ENCODE measurements around the gene A1BG.

The A1BG gene, protein sequence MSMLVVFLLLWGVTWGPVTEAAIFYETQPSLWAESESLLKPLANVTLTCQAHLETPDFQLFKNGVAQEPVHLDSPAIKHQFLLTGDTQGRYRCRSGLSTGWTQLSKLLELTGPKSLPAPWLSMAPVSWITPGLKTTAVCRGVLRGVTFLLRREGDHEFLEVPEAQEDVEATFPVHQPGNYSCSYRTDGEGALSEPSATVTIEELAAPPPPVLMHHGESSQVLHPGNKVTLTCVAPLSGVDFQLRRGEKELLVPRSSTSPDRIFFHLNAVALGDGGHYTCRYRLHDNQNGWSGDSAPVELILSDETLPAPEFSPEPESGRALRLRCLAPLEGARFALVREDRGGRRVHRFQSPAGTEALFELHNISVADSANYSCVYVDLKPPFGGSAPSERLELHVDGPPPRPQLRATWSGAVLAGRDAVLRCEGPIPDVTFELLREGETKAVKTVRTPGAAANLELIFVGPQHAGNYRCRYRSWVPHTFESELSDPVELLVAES

DNA sequence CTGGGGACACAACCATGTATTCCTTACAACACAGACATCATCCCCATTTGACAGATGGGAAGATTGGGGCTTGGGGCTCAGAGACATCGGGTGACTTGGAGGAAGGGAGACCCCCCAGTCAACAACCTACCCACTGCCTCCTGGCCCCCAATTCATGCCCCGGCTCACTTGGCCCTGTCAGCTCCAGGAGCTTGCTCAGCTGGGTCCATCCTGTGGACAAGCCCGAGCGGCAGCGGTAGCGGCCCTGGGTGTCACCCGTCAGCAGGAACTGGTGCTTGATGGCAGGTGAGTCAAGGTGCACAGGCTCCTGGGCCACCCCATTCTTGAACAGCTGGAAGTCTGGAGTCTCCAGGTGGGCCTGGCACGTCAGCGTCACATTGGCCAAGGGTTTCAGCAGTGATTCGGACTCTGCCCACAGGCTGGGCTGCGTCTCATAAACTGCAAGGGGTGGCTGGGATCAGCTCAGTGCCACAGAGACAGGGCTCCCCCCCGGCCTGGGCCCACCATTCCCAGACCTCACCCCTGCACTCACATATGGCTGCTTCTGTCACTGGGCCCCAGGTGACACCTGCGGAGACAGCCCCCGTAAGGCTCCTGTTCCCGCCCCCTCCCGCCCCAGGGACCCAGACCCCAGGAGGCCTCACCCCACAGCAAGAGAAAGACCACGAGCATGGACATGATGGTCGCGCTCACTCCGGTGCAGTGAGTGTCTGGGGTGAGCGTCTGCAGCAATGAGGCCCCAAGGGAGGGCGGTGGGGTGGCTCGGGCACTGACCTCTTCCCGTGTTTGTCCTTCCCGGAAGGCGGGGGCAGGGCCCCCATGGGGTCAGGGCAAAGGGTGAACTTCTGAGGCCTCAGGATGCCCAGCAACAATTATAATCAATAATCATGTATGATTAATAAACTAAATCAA, at the start of gene A1BG:
TSS of gene A1BG (minus strand) at position 733 of the 912 bp plus-strand sequence. CDS start at position 678, 55 bp downstream.
- no peak for DNase-seq (ENCODE audit: low read depth in 2 of 2)

DNA sequence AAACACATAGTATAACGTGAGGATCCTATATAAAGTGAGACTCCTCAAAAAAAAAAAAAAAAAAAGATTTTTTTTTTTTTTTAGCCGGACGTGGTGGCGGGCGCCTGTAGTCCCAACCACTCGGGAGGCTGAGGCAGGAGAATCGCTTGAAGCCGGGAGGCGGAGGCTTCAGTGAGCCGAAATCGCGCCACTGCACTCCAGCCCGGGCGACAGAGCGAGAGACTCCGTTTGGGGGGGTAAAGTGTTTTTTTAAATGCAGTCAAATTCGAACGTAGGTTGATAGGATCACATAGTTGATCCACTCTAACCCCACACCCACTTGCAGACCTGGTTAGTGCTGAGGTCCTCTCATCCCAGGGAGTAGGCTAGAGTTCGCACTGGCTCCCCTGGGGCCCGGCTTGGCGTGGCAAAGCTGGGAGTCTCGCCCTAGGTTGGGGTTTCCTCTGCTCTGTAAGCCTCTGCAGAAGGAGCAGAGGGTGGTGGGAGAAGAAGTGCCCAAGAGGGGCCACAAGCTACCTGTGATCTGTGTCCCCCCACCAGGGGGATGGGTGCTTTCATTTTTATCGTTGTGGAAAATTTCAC, 48.6 kb upstream of the A1BG start:
- DNase-seq (ENCODE audit: low read depth in 2 of 2), result no peak

DNA sequence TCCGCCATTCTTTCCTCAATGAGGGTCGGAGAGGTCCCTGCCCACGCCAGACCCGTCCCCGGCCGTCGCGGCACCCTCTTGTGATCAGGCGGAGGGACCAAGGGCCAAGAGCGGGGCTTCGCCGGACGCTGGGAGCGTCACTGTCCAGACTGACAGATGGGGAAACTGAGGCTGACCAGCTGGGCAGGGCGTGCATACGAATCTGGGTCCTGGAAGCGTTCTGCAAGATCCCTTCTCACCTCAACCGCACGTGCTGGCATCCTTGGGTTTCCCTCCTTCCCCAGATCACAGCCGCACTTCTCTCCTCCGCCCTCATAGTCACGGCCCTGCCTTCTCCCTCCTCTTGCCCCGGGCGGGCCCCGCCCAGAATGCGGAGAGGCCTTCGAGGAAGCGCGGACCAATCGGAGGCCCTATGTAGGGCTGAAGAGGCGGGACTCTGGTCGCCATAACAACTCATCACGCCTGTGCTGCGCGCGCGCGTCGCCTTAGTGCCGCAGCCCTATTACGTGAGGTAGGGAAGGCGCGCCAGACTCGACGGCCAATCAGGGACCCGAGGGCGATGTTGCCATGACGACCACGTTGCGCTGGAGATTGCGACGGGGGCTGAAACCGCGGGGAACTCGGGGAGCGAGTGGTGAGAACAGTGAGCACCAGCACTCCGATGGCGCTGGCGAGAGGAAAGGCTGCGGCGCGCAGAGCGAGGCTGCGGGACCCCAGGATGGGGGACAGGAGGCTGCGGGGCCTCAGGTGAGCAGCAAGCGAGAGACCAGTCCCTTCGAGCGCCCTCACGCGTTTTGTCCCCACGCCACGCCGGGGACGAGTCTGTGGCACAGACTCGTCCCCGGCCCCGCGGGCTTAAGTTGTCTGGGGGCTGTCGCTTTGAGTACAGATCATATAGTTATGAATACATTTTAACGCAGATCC, 47.9 kb upstream of the A1BG start:
- DNase-seq (ENCODE audit: low read depth in 2 of 2), result peak; percentile 98

DNA sequence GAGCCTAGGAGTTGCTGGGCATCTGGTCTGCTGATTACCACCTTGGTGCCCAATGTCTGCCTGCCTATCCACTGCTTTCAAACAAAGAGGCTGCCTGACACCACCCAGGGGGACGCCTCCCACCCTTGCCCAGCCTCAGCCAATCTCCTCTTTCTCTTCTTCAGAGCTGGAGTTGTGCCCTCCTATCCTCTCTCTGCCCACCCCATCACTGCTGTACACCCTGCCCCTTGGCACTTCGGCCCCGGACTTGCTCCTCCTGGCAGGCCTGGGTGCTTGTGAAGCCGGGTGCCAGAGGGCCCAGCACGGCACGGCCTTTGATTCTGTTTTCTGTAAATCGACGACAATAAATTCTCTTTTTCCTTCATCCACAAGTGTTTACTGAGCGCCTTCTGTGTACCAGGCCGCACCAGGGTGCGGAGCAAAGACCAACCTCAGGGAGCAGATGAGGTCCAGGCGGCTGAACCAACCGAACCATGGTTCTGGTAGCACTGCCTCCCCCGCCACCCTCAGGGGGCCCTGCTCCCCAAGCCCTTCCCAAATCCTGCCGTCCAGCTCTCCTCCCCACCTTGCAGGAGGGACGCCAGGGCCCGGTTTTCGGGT, 47.1 kb upstream of the A1BG start:
- DNase-seq (ENCODE audit: low read depth in 2 of 2), result no peak

DNA sequence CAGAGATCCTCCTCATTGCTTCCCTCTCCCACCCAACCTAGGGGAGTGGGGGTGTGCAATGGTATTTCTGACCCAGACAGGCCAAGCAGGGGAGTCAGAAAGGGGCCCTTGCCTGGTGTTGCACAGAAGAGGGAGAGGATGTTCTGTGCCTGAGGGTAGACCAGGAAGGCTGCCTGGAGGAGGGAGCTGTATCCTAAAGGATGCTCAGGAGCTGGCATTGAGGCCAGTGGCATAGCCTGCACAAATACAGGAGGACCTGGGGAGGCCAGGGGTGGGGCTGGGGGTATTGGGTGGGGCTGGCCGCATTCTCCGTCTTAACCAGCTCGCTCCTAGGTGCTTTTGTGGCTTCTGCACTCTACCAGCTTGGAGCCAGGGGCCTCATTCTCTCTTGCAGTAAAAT, 46.6 kb upstream of the A1BG start:
- DNase-seq (ENCODE audit: low read depth in 2 of 2), result no peak

DNA sequence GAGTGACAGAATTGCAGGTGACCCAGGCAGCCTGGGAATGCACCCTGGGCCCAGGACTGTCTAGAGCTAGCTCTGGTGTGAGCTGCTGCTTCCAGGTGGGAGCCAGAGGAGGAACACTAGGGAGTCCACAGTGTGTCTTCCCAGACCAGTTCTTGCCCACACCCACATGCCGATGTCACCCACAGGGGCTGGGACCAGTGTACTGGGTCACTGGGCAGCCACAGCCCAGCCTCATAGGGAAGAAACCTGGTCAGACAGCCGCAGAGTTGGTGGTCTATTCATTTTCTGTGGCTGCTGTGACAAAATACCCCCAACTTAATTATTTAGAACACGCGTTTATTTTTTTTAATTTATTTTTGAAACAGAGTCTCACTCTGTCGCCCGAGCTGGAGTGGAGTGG, 45.3 kb upstream of the A1BG start:
- no peak for DNase-seq (ENCODE audit: low read depth in 2 of 2)

DNA sequence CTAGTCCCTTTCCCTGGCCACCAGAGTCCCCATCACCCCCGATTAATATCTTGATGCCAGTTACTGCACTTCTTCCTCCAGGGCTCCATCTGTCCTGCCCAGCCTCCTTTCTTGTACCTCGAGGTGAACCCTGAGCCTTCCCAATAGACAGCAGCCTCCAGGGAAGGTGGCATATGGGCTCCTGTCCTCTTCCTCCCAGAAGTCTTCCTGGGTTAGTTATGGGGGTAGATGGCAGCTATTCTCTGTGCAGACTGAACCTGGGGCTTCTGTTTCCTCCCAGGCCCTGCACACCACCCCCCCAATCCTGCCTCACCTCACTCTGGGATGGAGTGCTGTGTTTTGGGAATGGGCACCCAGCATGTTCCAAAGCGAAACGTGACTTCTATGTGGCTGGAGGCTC, 44.8 kb upstream of the A1BG start:
- no peak for DNase-seq (ENCODE audit: low read depth in 2 of 2)

DNA sequence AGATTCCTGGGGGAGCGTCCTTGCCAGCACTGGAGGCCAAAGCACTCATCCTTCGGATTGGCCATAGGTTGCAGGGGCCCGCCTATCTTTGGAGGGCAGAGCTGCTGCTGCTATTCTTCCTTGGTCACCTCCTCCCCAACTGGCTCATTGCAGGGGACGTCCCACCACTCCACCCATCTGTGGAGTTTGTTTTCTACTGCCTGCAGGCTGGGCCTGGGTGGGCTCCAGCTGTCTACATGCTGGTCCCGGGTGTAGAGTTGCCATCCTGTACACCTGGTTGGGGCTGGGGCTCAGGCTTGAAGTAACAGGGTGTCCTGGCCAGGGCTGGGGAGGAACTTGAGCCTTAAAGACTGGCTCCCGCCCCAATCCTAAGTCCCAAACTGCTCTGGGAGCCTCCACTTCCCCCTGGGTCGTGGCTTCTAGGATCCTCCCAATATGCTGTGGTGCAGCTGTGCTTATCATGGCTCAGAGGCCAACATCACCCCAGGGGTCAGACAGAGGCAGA, 44.3 kb upstream of the A1BG start:
- no peak for DNase-seq (ENCODE audit: low read depth in 2 of 2)

DNA sequence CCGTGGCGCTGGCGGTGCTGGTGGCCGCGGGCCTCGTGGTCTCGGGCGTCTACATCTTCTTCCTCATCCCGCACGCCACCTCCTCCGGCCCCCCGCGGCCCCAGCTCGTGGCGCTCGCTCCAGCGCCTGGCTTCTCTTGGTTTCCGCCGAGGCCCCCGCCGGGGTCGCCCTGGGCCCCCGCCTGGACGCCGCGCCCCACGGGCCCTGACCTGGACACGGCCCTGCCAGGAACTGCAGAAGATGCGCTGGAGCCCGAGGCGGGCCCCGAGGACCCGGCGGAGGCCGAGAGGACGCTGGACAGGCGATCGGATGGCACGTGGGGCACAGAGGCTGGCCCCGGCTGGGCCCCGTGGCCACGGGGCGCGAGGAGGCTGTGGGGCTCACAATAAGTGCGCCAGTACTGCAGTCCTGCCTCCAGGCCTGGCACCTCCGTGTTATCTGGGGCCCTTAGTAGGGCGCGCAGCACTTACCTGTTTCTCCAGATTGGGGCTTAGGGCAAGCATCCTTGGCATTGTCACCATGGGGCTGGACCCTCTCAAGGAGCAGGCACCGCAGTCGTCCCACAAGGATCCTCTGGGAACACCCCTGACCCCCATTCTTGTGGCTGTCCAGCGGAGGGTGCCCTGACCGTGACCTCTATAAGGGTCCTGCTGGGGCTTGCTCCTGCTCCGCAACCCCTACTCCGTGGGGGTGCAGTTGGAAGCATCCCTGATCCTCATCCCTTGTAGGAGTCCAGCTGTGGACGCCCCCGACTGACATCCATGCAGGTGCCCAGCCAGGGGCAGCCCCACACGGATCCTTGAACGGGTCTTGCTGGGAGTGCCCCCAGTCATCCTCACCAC, 43.6 kb upstream of the A1BG start:
- no peak for DNase-seq (ENCODE audit: low read depth in 2 of 2)

DNA sequence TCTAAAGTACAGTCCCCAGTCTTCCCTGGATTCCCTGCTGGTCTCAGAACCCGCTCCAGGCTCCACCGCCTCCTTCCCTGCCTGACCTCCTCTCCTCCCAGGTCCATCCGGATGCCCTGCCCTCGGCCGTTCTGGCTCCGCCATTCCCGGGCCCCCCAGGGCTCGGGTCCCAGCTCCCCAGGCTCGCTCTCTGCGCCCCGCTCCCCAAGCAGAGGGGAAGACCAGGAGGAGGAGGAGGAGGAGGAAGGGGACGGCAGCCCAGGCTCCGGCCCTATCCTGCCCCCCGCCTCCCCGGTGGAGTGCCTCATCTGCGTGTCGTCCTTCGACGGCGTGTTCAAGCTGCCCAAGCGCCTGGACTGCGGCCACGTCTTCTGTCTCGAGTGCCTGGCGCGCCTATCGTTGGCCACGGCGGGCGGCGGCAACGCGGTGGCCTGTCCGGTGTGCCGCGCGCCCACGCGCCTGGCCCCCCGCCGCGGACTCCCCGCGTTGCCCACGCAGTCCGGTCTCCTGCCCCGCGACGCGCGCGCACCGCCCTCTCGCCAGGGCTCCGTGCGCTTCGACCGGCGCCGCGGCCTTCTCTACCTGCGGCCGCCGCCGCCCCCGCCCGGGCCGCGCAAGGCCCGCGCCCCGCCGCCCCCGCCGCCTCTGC, 42.8 kb upstream of the A1BG start:
- DNase-seq (ENCODE audit: low read depth in 2 of 2), result no peak

DNA sequence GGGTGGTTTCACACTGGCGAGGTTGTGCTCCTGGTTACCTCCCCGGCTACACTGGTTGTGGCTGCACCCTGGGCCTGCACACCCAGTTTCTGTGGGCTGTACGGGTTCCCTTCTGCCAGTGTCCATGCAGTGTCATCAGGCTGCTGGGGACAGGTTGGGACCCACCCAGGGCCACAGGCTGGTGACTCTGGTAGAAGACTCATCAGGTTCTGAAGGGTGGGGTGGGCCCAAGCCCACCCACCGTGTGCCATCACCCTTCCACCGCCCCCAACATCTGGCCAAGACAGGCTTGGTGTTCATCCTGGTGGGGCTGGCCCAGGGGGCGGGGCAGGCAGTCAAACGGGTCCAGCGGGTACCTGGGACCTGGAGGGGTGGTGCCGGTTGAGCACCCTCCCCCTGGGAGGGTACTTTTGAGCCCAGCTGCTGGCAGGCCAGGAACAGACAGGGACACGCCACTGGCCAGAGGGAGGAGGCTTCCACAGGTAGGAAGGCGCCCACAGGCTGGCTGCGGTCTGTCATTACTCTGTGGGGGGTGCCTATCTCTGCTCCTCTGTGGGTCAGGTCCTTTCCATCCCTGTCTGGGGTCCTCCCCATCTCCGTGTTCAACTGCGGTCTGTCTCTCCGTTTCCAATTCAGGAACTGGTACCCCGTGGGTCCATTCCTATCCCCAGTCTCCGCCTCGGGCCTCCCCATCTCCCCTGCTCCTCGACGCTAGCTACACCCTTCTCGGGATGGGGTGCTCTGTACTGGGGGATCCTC, 42.1 kb upstream of the A1BG start, which contains the start of gene RNF225:
TSS of gene RNF225 (plus strand) at position 437 of the 759 bp plus-strand sequence. CDS start 434 bp downstream, outside the sequence.
- no peak for DNase-seq (ENCODE audit: low read depth in 2 of 2)

DNA sequence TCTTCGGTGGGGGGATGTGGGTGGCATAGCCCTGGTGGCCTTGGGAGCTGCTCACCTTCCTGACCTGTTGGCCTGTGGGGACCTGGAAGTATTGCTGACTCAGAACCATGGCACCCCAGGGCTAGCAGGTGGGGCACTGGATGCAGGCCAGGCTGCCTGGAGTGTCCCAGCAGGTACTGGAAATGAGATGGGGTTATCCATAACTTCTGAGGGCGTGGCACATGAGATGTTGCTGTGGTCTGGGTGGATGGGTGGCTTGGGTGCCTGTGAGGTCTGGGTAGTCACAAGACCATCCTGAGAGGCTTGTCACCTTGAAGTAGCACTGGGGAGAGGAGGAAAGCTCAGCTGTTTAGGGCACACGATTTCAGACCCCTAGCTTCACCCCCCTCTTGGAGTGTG, 41.5 kb upstream of the A1BG start:
- no peak for DNase-seq (ENCODE audit: low read depth in 2 of 2)

DNA sequence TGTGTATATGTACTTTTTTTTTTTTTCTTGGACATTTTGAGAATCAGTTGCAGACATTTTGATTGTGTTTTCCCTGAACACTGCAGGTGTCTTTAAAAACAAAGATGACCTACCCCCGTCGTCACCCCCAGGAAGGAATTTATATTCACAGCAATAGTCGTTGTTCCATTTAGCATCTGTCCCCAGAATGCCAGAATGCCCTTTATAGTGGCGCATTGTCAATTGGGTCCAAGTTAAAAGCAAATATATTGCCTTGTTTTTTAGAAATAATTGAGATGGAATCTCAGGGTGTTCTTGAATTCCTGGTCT, 40.4 kb upstream of the A1BG start:
- no peak for DNase-seq (ENCODE audit: low read depth in 2 of 2)

DNA sequence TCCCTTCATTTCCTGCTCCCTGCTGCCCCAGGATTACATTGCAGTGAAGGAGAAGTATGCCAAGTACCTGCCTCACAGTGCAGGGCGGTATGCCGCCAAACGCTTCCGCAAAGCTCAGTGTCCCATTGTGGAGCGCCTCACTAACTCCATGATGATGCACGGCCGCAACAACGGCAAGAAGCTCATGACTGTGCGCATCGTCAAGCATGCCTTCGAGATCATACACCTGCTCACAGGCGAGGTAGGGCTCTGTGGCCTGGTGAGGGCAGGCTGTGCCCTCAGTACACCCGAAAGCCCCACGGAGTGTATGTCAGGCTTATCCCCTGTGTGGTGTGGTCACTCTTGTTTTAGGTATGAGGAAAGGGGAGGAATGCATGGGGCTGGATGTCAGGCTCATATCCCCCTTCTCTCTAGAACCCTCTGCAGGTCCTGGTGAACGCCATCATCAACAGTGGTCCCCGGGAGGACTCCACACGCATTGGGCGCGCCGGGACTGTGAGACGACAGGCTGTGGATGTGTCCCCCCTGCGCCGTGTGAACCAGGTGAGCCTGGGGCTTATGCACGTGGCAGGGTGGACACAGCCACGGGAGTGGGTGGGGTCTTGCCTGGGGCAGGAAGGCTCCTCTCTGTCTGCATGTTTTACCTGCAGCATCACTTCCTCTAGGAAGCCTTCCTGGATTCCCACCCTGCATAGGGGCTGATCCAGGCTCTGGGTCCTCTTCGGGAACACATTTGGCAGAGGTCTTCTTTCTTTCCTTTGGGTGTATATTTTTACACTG, 39.8 kb upstream of the A1BG start:
- DNase-seq (ENCODE audit: low read depth in 2 of 2), result no peak

DNA sequence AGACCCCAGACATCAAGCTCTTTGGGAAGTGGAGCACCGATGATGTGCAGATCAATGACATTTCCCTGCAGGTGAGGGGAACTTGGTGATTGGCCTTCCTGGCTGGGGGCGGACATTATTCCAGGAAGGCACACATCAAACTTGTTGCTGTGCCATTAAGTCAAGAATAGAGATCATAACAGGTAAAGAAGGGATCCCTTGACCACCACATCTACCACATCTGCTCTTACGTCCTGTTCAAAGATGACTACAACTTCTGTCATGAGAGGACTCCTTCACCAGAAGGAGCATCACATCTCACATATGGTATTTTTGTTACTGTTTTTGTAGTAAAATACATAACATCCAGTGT, 34.9 kb upstream of the A1BG start:
- DNase-seq (ENCODE audit: low read depth in 2 of 2), result no peak

DNA sequence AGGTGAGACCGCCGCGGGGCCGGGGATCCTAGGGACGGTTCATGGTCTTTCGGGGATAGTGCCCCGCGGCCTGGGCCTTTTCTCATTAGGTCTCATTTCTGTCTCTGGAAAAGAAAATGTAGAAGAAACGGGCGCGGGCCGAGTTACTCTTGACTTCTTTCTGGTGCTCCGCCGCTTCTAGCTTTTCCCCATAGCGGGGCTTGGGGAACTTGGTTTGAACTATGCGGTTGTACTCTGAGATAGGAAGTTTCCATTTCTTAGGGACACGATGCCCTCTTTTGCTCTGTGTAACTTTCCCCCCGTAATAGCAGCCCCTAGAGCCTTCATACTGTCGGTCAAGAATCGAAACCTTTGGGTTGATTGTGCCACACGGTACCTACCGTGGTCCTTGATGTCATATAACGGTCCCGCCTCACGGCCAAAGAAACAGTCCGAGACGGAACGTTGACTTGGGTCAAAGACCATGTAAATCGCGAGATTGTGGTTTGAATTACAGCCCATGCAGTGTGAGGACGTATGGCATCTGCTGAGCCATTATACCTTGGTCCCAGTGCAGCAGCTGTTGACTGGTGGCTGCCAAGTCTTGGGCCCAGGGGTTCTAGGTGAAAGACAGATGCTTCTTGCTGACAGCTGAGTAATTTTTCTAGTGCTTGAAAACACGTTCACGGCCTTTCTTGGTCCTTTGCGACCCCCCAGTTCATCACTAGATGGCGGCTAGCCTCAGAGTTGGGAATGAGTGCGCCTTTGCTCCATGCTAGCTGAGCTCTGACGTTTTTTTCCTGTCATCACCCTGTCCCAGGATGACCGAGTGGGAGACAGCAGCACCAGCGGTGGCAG, 34.3 kb upstream of the A1BG start:
- no peak for DNase-seq (ENCODE audit: low read depth in 2 of 2)
